GM18907 (cell line): Measurements from ENCODE around the gene UBE2U.
"Not testable (repeated sequence)": the region's sequence is repeated elsewhere in the genome, so short reads cannot be mapped to it uniquely, and the experiment has no call there.

ENCODE experiments used
- ATAC-seq: cut with Tn5 transposase; IDR thresholded peaks from one replicate; pipeline ENCODE4 v1.9.1; 2021; ENCODE audit warnings: mild to moderate bottlenecking, moderate library complexity; ENCODE audit not compliant: unreplicated experiment

Gene UBE2U

DNA sequence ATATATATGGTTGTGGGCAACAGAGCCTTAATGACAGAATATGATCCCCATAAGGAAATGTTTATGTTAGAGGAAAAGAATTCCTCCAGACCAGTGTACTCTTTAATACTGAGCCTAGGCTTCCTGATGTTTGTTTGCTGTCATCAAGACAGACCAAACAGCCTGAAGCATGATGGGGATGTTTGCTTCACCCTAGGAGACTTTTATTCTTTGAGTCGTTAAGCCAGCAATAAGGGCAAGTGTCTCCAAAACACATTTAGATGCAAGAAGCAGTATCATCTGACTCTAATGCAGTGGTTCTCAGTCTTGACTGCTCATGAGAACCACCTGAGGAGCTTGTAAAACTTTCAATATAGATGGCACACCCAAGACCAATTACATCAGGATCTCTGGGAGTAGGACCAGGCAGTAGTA, 33.1 kb downstream of the UBE2U start:
- ATAC-seq, result no peak

DNA sequence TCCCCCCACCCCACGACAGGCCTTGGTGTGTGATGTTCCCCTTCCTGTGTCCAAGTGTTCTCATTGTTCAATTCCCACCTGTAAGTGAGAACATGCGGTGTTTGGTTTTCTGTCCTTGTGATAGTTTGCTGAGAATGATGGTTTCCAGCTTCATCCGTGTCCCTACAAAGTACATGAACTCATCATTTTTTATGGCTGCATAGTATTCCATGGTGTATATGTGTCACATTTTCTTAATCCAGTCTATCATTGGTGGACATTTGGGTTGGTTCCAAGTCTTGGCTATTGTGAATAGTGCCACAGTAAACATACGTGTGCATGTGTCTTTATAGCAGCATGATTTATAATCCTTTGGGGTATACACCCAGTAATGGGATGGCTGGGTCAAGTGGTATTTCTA, 36.1 kb downstream of the UBE2U start:
- ATAC-seq, result not testable (repeated sequence)

DNA sequence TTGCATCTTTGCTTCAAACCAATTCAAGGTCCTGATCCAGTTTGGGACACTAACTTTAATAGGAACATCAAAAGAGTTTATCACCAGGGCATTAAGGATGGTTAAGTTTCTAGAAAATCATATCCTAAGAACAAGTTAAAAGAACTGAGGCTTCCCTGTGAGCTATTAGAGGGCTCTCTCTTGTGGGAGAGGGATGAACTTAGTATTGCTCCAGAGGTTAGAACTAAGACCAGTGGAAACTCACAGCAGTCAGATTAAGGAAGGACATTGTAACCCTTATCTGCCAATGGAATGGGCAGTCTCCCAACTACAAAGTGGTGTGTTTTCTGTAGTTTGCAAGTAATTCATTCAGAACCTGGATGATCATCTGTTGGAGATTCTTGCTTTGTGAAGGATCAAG, 36.8 kb downstream of the UBE2U start:
- ATAC-seq, result no peak

DNA sequence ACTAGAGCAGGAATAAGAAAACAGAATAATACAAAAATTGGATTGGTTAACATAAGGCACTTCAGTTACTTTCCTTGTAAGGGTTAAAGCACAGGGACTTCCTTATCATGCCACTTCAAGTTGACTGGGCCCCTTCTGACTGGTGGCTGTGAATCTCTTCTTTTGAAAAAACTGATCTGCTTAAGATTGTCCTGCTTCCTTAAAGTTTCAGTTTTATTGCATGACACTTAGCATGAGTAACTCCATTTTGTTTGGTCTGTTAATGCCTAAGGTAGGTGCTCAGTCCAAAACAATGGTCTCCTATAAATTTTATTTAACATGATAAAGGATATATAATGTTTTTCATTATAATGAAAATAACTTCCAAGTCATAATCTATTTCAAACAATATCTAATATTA, 37.6 kb downstream of the UBE2U start:
- no peak for ATAC-seq

- no peak for ATAC-seq
These were observed 39.7 kb downstream of the UBE2U start for GRCh38 chr1:64242895-64243756.

DNA sequence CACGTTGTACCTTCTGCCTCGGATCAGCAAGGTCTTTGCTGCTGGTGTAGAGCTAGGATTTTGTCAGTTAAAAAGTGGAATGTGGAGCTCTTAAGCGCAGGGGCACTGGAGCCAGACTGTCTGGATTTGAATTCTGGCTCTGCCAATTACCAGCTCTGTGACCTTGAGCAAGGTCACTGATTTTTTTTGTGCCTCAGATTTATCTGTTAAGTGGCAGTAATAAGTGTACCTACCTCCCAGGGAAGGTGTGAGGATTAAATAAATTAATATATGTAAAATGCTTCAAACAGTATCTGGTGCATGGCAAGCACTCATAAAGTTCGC, 40.3 kb downstream of the UBE2U start:
- no peak for ATAC-seq

DNA sequence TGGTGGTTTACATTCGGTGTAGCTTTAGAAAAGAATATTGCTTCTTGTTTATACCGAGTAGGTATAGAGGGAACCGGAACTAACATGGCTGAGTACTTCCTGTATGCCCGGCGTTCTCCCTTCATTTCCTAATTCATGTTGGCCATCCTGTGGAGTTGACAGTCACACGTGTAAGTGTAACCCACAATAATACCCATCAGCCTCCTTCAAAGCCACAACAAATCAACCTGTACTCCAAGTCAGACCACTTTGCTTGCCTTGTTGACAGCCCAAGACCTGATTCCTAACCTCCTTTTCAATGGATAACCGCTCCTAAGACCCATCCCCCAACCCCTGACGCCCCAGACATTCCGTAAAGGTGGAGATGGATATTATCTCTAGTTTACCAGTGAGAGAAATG, 42.1 kb downstream of the UBE2U start:
- no peak for ATAC-seq

GRCh38 chr1:64246294-64246917, 43.0 kb downstream of the UBE2U start:
- no peak for ATAC-seq

GRCh38 chr1:64248065-64248464, 44.6 kb downstream of the UBE2U start:
- no peak for ATAC-seq

DNA sequence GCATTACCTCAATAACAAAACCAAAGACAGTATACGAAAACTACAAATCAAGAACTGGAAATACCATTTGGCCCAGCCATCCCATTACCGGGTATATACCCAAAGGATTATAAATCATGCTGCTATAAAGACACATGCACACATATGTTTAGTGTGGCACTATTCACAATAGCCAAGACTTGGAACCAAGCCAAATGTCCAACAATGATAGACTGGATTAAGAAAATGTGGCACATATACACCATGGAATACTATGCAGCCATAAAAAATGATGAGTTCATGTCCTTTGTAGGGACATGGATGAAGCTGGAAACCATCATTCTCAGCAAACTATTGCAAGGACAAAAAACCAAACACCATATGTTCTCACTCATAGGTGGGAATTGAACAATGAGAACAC, 47.0 kb downstream of the UBE2U start:
- ATAC-seq, result not testable (repeated sequence)

DNA sequence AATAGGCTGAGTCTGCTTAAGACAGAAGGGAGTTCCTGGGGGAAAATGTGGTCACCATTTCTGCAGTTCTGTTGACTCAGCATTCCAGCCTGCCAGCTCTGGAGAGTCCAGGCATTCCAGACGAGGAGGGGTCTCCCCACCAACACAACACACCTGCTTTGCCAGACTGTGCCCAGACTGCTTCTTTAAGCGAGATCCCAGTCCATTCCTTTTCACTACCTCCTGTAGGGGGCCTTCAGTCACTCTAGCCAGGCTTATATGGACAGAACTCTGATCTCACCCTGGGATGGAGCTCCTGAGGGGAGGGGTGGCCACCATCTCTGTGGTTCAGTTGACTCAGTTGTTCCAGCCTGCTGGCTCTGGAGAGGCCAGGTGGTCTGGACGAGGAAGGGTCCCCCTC, 48.5 kb downstream of the UBE2U start:
- ATAC-seq, result no peak

DNA sequence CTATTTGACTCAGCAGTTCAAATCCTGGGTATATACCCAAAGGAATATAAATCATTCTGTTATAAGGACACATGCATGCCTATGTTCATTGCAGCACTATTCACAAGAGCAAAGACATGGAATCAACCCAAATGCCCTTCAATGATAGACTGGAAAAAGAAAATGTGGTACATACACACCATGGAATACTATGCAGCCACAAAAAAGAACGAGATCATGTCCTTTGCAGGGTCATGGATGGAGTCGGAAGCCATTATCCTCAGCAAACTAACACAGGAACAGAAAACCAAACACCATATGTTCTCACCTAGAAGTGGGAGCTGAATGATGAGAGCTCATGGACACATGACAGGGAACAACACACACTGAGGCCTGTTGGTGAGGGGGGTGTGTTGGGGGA, 53.8 kb downstream of the UBE2U start:
- ATAC-seq, result not testable (repeated sequence)

- not testable (repeated sequence) for ATAC-seq
These were observed 55.0 kb downstream of the UBE2U start for GRCh38 chr1:64258444-64258843.

GRCh38 chr1:64263335-64263734, 59.9 kb downstream of the UBE2U start:
- ATAC-seq, result no peak

DNA sequence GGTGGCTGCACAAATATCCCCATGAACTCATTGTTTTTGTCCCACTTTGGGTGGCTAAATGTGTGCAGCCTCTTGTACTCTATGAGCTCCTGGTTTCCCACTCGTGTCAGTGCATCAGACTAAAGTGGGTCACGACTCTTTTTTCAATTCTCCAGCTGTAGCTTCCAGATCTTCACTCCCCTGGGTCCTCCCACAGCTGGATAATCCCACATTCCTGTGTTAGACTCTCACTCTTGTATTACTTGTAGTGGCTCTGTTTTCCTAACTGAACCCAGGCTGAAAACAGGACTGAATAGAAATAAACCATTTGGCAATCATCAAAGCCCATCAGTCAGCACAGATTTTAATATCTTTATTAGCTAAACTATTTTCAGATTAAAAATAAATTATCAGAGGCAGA, 60.4 kb downstream of the UBE2U start:
- no peak for ATAC-seq

DNA sequence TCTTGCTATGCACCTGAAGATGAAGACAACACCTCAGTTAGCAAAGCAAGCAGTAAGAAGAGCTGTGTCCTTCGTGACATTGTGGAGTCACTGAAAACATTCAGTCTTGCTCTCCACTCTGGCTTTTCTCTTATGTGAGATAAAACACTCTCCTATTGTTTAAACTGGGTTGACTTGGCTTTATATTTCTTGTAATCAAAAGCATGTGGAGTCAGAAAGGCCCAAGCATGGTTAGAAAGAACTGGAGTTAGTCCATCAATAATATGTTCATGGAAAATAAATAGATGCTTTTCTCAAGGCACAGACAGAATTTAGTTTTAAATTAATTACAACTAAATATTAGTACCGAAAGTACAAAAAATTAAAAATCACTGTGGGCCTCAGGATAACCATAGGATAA, 61.7 kb downstream of the UBE2U start:
- no peak for ATAC-seq

DNA sequence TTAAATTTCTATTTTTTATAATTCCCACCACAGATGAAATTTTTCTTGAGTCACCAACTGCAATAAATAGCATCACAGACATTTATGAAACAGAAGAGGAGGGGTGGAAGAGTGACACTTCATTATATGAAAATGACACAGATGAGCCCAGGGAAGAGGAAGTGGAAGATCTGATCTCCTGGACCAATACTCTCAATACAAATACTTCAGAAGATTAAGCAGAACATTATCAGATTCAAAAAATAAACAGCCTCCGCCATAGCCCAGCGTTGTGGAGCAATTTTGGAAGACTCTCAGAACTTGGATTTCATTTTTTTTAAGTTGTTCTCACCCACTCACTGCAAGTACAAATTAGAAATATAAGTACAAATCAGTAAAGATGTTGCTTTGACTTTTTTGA, 63.6 kb downstream of the UBE2U start:
- no peak for ATAC-seq

DNA sequence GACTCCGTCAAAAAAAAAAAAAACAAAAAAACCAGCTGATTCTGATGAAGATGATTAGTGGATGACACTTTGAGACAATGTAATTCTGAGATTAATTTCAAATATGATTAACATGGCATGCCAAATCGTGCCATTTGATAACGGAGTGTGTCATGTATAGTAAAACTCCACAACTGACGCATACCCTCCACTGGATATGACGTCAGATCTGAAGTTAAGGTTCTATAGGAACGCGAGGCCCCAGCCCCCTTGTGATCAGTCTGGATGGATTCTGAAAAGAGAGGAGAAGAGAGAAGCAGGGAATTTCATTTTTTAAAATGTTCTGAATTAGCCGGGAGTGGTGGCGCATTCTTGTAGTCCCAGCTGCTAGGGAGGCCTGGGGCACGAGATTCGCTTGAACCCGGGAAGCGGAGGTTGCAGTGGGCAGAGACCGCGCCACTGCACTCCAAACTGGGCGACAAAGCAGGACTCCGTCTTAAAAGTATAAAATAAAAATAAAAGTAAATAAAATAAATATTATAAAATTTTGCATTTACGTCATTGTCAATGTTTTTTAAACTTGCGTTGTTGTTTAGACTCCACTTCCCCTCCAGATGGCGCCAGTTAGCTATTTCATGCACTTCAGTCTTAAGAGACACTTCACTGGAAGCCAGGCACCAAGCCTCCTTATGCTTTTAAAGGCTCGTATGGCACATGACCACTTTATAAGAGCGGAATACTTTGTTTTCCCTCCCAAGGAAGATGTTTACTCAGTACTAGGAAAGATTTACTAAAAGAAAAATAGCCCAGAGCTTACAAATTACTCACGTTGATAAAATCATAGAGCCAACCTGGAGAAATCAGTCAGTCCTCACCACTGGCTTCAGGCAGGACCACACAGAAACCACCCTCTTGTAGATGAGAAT, 65.5 kb downstream of the UBE2U start:
- peak; percentile 70 for ATAC-seq

- no peak for ATAC-seq
These were observed 66.1 kb downstream of the UBE2U start for GRCh38 chr1:64269558-64269884.

DNA sequence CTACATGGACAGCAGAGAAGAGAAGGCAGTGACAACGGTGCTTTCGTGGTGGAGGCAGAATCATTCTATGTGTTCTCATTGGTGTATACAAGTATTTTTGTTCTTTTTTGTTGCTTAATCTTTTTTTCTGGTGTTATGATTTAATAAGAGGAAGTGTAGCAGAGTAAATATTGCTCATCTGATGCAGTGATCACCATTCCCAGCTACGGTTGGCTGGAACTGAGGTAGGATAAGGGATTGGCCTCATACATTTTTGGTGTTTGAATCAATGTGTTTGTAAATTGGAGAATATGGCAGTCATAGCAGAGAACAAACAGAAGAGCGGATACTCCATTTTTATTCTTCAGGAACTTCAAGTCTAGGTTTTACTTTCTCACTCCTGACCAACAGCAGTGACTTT, 76.6 kb downstream of the UBE2U start:
- ATAC-seq, result no peak

DNA sequence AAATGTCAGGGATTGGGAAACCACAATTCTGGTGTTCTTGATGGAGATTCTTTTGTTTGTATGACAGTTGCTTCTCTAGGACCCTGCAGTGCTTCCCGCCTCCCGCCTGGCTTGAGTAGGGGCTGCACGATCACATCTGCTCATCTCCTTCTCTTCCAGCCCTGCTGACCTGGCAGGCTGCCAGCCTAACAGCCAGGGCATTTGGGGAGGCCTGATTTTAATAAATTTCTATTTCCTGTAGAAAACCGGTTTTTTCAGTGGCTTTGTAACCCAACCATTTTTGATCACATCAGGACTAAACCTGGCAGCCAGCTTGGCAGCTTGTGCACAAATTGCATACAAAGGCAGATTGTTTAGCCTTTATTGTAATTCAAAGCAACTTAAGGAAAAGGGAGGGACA, 78.9 kb downstream of the UBE2U start:
- ATAC-seq, result no peak

DNA sequence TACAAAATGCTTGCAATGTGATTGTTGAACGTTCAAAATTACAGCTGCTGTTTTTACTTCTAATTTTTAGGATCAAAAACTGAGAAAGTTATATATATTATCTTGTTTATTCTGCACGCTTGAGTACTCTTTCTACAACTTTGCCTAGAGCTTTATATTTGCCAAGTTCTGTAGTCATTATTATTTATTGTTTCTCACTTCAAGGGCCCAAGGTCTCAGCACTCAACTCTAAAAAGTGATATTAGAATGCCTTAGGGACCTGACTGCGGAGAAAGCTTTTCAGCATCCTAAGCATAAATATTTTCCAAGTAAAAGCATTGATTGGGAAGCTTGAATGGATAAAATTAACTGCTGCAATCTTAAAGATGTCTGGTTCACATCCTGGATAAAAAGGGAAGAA, 83.6 kb downstream of the UBE2U start:
- ATAC-seq, result no peak
